Activated CD8-positive, alpha-beta memory T cell treated with anti-CD3 and anti-CD28 coated beads, Interleukin-2, amount 50 U/mL, for 24 hours (primary cell): Measurements from ENCODE around the gene STYXL1.
"Not testable (repeated sequence)": the region's sequence is repeated elsewhere in the genome, so short reads cannot be mapped to it uniquely, and the experiment has no call there.

Experiments
- DNase-seq: peaks from one replicate; pipeline ENCODE4 v3.0.0-alpha.2; 2020; ENCODE audit errors: extremely low read depth

The STYXL1 gene

GRCh38 chr7:76037310-76037709, 10.5 kb downstream of the STYXL1 start:
- no peak for DNase-seq

- no peak for DNase-seq
Observed at GRCh38 chr7:76031964-76032363, 15.8 kb downstream of the STYXL1 start.

GRCh38 chr7:76029682-76030081, 18.1 kb downstream of the STYXL1 start:
- not testable (repeated sequence) for DNase-seq

DNA sequence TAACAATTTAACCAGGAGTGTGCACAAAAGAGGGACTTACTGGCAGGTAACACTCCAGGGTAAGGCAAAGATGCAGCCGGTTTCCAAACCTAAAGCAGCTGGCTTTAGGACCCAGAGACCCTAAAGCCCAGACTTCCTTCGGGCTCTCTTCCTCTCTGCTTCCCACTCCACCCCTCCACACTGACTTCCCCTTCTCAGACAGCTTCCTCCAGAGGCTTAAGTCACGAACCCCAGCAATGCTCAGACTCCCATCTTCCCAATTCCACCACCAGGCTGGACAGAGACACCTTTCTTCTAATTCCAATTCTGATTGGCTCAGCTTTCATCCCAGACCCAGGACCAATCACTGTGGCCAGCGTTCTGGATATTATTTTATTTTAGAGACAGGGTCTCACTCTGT, 24.8 kb downstream of the STYXL1 start:
- no peak for DNase-seq

GRCh38 chr7:76022026-76022780, 25.6 kb downstream of the STYXL1 start:
- DNase-seq = no peak

GRCh38 chr7:76020031-76020714, 27.6 kb downstream of the STYXL1 start:
- peak; percentile 24 for DNase-seq

- DNase-seq = not testable (repeated sequence)
Observed at GRCh38 chr7:76018520-76018919, 29.3 kb downstream of the STYXL1 start.

DNA sequence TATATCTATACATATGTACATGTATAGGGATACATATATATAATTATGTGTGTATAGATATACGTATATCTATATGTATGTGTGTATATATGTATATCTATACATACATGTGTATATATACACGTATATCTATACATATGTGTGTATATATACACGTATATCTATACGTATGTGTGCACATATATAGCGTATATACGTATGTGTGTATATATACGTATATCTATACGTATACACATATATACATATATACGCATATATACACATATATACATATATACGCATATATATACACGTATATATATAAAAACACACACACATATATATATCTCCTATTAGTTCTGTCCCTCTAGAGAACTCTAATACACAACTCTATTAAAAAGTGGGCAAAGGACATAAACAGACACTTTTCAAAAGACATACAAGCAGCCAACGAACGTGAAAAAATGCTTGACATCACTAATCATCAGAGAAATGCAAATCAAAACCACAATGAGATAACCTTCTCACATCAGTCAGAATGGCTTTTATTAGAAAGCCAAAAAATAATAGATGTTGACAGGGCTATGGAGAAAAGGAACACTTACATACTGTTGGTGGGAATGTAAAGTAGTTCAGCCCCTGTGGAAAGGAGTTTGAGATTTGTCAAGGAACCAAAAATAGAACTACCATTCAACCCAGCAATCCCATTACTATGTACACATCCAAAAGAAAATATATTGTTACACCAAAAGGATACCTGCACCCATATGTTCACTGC, 31.4 kb downstream of the STYXL1 start:
- no peak for DNase-seq

GRCh38 chr7:76011442-76011861, 36.3 kb downstream of the STYXL1 start:
- DNase-seq = no peak

GRCh38 chr7:76009672-76010600, 37.9 kb downstream of the STYXL1 start:
- no peak for DNase-seq

- no peak for DNase-seq
Observed at GRCh38 chr7:76008156-76008687, 39.6 kb downstream of the STYXL1 start.

DNA sequence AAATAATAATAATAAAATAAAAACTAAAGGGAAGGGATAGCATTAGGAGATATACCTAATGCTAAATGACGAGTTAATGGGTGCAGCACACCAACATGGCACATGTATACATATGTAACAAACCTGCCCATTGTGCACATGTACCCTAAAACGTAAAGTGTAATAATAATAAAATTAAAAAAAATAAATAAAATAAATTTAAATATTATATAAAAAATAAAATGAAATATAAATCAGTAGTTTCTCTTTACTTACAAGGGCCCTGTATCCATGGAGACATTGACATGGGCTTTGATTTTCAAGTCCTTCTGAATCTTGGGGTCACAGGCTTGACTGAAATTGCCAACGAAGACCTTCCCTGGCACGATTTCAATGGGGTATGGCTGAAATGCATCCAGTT, 42.8 kb downstream of the STYXL1 start:
- DNase-seq = not testable (repeated sequence)

GRCh38 chr7:76003351-76003750, 44.4 kb downstream of the STYXL1 start:
- DNase-seq = no peak

DNA sequence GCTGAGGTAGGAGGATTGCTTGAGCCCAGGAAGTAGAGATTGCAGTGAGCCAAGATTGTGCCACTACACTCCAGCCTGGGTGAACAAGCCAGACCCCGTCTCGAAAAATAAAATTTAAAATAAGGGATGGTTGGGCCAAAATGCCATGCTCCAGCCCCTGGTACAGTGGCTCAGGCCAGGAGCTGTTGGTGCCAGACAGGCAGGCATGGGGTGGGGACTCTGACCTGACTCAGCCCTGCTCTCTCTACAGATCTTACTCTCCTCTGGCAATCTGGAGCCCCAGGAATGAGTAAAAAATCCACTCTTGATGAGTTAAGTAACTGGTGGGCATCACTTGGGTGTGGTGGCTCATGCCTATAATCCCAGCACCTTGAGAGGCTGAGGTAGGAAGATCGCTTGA, 45.0 kb downstream of the STYXL1 start:
- no peak for DNase-seq

- DNase-seq = no peak
Observed at GRCh38 chr7:76002139-76002538, 45.7 kb downstream of the STYXL1 start.

- no peak for DNase-seq
Observed at GRCh38 chr7:76000566-76000965, 47.2 kb downstream of the STYXL1 start.

GRCh38 chr7:75998038-75998437, 49.8 kb downstream of the STYXL1 start:
- no peak for DNase-seq

DNA sequence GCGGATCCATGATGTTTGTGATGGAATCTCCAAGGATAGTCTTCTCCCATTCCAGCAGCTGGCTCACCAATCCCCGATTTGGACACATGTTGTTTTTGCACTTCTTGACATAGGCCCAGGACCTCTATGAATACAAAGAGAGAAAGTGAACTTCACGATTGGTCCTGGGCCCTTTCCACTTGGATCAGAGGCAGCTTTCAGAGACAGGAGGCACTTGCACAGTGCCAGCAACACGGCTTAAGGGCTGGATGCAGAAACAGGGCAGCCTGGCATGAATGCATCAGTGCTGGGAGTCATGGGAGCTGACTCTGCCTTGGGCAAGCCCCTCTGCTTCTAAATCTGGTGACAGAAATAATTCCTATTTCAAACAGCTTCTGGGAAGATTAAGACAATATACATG, 51.3 kb downstream of the STYXL1 start:
- no peak for DNase-seq

- no peak for DNase-seq
Observed at GRCh38 chr7:75995996-75996395, 51.8 kb downstream of the STYXL1 start.

DNA sequence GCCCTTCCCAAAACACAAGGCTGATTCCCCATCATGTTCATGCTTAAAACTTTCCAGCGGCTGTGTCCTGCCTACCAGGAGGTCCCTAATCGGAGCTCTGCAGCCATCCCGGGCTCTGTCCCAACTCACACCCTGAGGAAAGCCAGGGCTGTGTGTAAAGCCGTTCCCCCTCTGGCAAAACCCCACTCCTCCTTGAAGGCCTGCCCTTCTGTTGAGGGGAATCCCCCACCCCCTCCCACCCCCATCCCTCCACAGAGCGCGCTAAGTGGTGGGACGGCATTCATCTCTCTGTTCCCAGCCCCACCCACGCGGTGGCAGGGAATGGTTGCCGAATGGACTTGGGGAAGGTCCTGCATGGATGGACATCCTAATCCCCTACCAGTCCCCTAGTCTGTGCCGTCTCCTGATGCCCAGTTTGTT, 52.7 kb downstream of the STYXL1 start:
- DNase-seq = no peak

DNA sequence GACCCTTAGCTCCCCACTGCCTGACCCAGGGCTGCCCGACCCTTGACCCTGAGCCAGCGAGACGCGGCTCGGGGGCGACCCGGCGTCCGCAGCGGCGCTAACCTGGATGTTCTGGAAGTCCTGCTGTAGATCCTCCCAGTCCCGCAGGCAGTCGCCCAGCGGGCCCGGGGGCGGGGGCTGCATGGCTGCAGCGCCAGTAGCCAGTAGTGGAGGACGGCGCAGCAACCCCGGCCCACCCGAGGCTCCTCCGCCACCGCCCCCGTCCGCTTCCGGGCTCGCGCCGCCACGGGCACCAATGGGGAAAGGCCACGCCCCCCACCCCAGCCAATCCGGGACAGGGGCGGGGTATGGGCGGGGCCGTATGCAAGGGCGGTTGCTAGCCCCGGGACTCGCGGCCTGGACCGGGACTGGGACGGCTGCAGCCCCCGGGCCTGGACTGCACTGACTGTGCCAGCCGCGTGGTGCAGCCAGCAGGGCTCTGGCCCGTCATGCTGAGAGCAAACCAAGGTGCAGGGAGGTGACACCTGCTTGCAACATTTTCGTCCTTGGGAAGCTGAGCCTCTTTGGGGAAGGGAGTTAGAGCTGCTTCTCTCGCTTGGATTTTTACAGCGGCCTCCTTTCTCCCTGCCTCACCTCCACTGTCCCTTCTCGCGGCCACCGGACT, 53.3 kb downstream of the STYXL1 start, which contains the start of gene TMEM120A:
TSS of gene TMEM120A (minus strand) at position 208 of the 664 bp plus-strand sequence. CDS start at position 183, 25 bp downstream.
- DNase-seq = peak; percentile 75
